Measurements from ENCODE around the gene RNF214. TPM values are rescaled to one million over a fixed set of nuclear protein-coding genes. Genes with fewer than 3 reads are reported as not detected.
A peak's percentile ranks its signal among the peaks of the same experiment; 100 is the strongest.

RNF214 gene
- total and polyA plus RNA-seq, 2 experiments from 2014 or later: 12.5 to 27.0 TPM

GRCh38 chr11:117279711-117280376 is 47.4 kb downstream of the RNF214 start:
- Histone ChIP-seq H3K4me3 (no peak overlapping the region), H3K9me2 (replicated peaks; ENCODE audit: insufficient read depth) (no peaks in the 10 kb centered on the region), H2AFZ (no peak overlapping the region), H3K9me3 (ENCODE audit: low read depth) (no peaks in the 10 kb centered on the region), H3K4me2 (no peak overlapping the region), H3K79me2 (no peaks in the 10 kb centered on the region), H3K4me1 (ENCODE audit: insufficient read depth) (no peaks in the 10 kb centered on the region), H4K20me1 (ENCODE audit: insufficient read depth, poor library complexity, severe bottlenecking) (no peaks in the 10 kb centered on the region), H3K27me3 (no peaks in the 10 kb centered on the region), H3K36me3 (replicated peaks; ENCODE audit: insufficient read depth, low read depth) (no peaks in the 10 kb centered on the region), H3K27ac (peak overlapping the region; percentile 39)
- WGBS (ENCODE audit: low lambda C conversion rate, missing lambda C conversion rate): 58% methylated on average over 4 of the region's 4 CpGs
- DNase-seq (ENCODE audit: low spot score): no peak
- no peak for TF ChIP-seq EZH2 (IDR thresholded peaks at IDR 0.05; ENCODE audit: borderline replicate concordance)
- TF ChIP-seq EZH2phosphoT487 (IDR thresholded peaks at IDR 0.05; ENCODE audit: low read depth, severe bottlenecking, unreplicated experiment): no peak
- TF ChIP-seq CTCF (IDR thresholded peaks at IDR 0.05; ENCODE audit: poor library complexity): no peak

GRCh38 chr11:117281159-117281558 is 48.7 kb downstream of the RNF214 start:
- Histone ChIP-seq H2AFZ (no peak overlapping the region), H3K9me2 (replicated peaks; ENCODE audit: insufficient read depth) (no peaks in the 10 kb centered on the region), H3K79me2 (no peaks in the 10 kb centered on the region), H3K36me3 (replicated peaks; ENCODE audit: insufficient read depth, low read depth) (no peaks in the 10 kb centered on the region), H3K4me1 (ENCODE audit: insufficient read depth) (no peaks in the 10 kb centered on the region), H3K4me3 (no peak overlapping the region), H3K27ac (peak overlapping the region; percentile 39), H4K20me1 (ENCODE audit: insufficient read depth, poor library complexity, severe bottlenecking) (no peaks in the 10 kb centered on the region), H3K9me3 (ENCODE audit: low read depth) (no peaks in the 10 kb centered on the region), H3K4me2 (no peak overlapping the region), H3K27me3 (no peaks in the 10 kb centered on the region)
- DNase-seq (ENCODE audit: low spot score): peak; percentile 42
- WGBS (ENCODE audit: low lambda C conversion rate, missing lambda C conversion rate): 52% methylated on average over 6 of the region's 6 CpGs
- TF ChIP-seq EZH2phosphoT487 (IDR thresholded peaks at IDR 0.05; ENCODE audit: low read depth, severe bottlenecking, unreplicated experiment) (no peak), EZH2 (IDR thresholded peaks at IDR 0.05; ENCODE audit: borderline replicate concordance) (no peak), CTCF (IDR thresholded peaks at IDR 0.05; ENCODE audit: poor library complexity) (no peak)

GRCh38 chr11:117281869-117282268 is 49.4 kb downstream of the RNF214 start:
- Histone ChIP-seq H2AFZ (no peak overlapping the region), H4K20me1 (ENCODE audit: insufficient read depth, poor library complexity, severe bottlenecking) (no peaks in the 10 kb centered on the region), H3K4me1 (ENCODE audit: insufficient read depth) (no peaks in the 10 kb centered on the region), H3K4me3 (no peak overlapping the region), H3K27ac (peak overlapping the region; percentile 39), H3K79me2 (no peaks in the 10 kb centered on the region), H3K9me2 (replicated peaks; ENCODE audit: insufficient read depth) (no peaks in the 10 kb centered on the region), H3K27me3 (no peaks in the 10 kb centered on the region), H3K9me3 (ENCODE audit: low read depth) (no peaks in the 10 kb centered on the region), H3K4me2 (no peak overlapping the region), H3K36me3 (replicated peaks; ENCODE audit: insufficient read depth, low read depth) (no peaks in the 10 kb centered on the region)
- DNase-seq (ENCODE audit: low spot score): no peak
- 94% methylated on average over 6 of the region's 7 CpGs for WGBS (ENCODE audit: low lambda C conversion rate, missing lambda C conversion rate)
- TF ChIP-seq EZH2phosphoT487 (IDR thresholded peaks at IDR 0.05; ENCODE audit: low read depth, severe bottlenecking, unreplicated experiment) (no peak), EZH2 (IDR thresholded peaks at IDR 0.05; ENCODE audit: borderline replicate concordance) (no peak), CTCF (IDR thresholded peaks at IDR 0.05; ENCODE audit: poor library complexity) (no peak)

Measured in hepatocyte (in vitro differentiated cells).